ENCODE results near the gene CLCF1.

DNA sequence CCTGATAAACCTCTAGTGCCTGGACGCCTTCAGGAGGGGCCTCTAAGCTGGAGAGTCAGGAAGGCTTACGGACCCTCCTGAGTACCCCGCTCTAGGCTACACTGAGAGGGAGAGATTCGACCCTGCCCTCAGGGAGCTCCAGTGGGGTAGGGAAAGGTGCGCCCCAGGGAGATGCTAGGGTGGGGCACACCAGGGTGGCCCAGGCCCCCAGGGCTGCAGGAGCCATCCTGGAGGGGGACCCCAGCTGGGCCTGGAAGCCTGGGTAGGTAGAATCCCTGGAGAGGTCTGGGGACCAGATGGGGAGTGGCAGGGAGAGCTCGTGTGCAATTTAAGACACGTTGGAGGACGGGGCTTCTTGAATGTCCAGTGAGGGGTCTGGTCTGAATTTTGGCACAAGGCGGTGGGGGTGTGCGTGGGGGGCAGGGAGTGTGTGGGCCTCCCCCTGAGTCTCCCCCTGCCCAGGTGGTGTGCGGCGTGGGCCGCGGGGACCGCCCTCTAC, 46.8 kb upstream of the CLCF1 start:
- TF ChIP-seq CTCF (IDR thresholded peaks at IDR 0.05) = no peak
- TF ChIP-seq POLR2AphosphoS5 (IDR thresholded peaks at IDR 0.05) = no peak
- TF ChIP-seq POLR2A (IDR thresholded peaks at IDR 0.05) = no peak
- no peak for TF ChIP-seq EP300 (IDR thresholded peaks at IDR 0.05)
